Stimulated activated CD4-positive, alpha-beta T cell treated with anti-CD3 and anti-CD28 coated beads, Interleukin-12 subunit alpha, Interleukin-12 subunit beta, amount 100 ng/mL, for 4 hours (primary cell): ENCODE data around the gene DOC2B.
A peak's percentile ranks its signal among the peaks of the same experiment; 100 is the strongest.
"Not testable (repeated sequence)": the region's sequence is repeated elsewhere in the genome, so short reads cannot be mapped to it uniquely, and the experiment has no call there.

Experiments used
- DNase-seq: peaks from one replicate; pipeline ENCODE4 v3.0.0-alpha.2; 2020

The DOC2B gene

GRCh38 chr17:142876-143784 is 38.3 kb downstream of the DOC2B start:
- no peak for DNase-seq

DNA sequence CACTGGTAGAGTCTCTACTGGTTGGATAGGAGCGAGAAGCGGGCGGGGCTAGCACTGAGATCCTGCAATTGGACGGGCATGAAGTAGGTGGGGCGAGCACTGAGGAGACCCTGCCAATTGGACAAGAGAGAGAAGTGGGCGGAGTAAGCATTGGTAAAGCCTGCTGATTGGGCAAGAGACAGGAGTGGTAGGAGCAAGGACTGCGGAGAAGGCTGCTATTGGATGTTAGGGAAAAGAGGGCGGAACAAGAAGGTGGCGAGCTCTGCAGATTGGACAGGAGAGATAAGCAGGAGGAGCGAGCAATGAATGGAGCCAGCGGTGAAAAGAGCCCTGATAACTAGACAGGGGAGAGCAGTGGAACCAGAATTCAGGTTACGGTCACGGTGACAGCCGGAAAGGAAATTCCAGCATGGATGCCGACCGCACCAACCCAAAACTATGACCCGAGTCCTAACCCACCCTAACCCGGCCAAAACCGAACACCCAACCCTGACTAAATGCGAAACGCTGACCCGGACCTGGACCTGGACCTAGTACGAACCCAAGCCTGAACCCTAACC is 39.3 kb downstream of the DOC2B start:
- DNase-seq = no peak

DNA sequence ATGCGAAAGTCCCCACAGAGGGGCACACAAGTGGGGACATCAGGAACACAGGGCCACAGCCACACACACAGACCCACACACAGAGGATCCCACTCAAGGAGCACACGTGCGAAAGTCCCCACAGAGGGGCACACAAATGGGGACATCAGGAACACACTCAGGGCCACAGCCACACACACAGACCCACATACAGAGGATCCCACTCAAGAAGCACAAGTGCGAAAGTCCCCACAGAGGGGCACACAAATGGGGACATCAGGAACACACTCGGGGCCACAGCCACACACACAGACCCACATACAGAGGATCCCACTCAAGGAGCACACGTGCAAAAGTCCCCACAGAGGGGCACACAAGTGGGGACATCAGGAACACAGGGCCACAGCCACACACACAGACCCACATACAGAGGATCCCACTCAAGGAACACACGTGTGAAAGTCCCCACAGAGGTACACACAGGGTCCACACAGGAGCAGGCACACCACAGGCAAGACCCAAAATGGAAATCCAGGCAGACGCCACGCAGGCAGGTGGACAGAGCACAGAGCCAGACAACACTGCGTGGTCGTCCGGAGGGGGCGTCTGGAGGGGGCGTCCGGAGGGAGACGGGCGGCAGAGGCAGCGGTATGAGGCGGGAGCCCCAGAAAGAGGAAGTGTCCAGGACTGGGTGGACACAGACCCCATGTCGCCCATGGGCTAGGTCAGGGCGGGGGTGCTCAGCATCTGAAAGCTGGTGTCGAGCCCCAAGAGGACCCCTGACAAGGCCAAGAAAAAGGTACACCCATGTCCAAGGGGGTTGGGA is 41.8 kb downstream of the DOC2B start:
- DNase-seq = not testable (repeated sequence)

- not testable (repeated sequence) for DNase-seq
Measured at GRCh38 chr17:137166-137807, 44.2 kb downstream of the DOC2B start, which contains the start of gene SCGB1C2. SCGB1C2 (plus strand) TSS chr17:137569; CDS start chr17:137591, 22 bp downstream.

- peak; percentile 71 for DNase-seq
Measured at GRCh38 chr17:136531-136930, 44.9 kb downstream of the DOC2B start.

DNA sequence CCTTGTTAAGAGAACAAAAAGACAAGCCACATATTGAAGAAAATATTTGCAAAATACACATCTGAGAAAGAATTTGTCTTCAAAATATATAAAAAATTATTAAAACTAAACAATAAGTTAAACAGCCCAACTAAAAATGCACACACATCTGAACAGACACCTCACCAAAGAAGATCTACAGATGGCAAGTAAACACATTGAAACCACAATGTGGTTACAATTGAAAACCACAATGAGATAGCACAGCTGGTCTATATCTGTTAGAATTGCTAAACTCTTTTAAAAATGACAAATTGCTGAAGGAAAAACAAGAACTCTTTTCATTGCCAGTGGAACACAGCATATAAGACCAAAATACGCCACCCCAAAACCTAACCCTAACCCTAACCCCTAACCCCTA is 45.6 kb downstream of the DOC2B start:
- not testable (repeated sequence) for DNase-seq

DNA sequence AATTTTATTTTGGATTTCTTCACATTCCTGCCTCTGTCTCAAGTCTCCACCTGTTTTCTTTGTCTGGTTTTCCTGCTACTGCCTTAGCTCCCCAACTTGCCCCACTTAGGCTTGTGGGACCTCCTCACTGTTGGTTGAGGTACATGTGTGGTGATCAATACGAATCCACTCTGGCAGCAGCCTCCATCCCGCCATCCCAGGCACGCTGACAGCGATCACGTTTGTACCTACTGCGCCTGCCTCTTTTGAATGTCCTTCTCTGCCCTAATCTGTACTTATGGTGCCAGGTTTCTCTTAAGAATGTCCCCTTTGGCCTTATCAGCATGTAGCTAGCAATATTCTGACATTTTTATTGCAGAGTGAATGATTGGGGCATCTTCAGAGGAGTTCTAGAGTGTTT is 46.4 kb downstream of the DOC2B start:
- not testable (repeated sequence) for DNase-seq

DNA sequence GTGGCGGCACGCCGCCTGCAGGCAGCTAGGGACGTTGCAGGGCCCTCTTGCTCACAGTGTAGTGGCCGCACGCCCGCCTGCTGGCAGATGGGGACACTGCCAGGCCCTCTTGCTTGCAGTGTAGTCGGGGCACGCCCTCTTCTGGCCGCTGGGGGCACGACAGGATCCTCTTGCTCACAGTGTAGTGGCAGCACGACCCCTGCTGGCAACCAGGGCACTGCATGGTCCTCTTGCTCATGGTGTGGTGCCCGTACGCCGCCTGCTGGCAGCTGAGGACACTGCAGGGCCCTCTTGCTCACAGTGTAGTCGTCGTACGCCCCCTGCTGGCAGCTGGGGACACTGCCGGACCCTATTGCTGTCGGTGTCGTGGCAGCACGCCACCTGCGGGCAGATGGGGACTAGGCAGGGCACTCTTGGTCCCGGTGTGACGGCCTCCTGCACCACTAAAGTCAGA is 47.1 kb downstream of the DOC2B start:
- not testable (repeated sequence) for DNase-seq

- not testable (repeated sequence) for DNase-seq
Measured at GRCh38 chr17:133932-134331, 47.5 kb downstream of the DOC2B start.

- DNase-seq = not testable (repeated sequence)
Measured at GRCh38 chr17:118339-118917, 63.0 kb downstream of the DOC2B start.

GRCh38 chr17:113111-113510 is 68.3 kb downstream of the DOC2B start:
- not testable (repeated sequence) for DNase-seq
